HCT116 (cell line): ENCODE data around the gene FURIN. TPM values are rescaled to one million over a fixed set of nuclear protein-coding genes. Genes with fewer than 3 reads are reported as not detected.

Source experiments
- ATAC-seq: fragments of 200-7000 bp; cut with Tn5 transposase; 2 replicates; pipeline ENCODE4 v1.9.1; 2020; ENCODE audit warnings: mild to moderate bottlenecking, moderate library complexity
- BruUV-seq: library from RNA; stranded (reverse); fragments of 400-500 nt; replicated peaks from 2 replicates; lab custom pipeline; 2021; lab: Mats Ljungman, UMichigan
- CTCF ChIA-PET: fragments of 300-600 bp; sonication (Branson Sonifier 250); formaldehyde crosslinking; loops from one replicate; lab custom pipeline; 2021; ENCODE audit warnings: antibody characterized with exemption; lab: Charles Lee
- POLR2A ChIA-PET: fragments of 300-600, 350-600 bp; sonication (Branson Sonifier 250); formaldehyde crosslinking; loops from one replicate; lab custom pipeline; 2021; ENCODE audit warnings: antibody characterized with exemption; lab: Charles Lee
- RAD21 ChIA-PET, 2 experiments: fragments of 300-600 bp; sonication (Branson Sonifier 250); formaldehyde crosslinking; loops; one replicate each; lab custom pipeline; 2023; ENCODE audit warnings: low total read pairs in 2 of 2; ENCODE audit not compliant: uncharacterized antibody in 2 of 2, unreplicated experiment in 2 of 2, low non-redundant PET in 1 of 2; lab: Charles Lee
- DNase-seq: peaks from one replicate; pipeline ENCODE4 v3.0.0-alpha.2; 2010; ENCODE audit warnings: low read depth, low spot score
- H2AFZ ChIP-seq: fragments of 200-600 bp; shearing (Covaris generic), sonication (generic); 2 replicates; pipeline ENCODE4 v1.6.1; 2017; ENCODE audit warnings: low read depth, mixed run types, mixed read lengths, antibody characterized with exemption, low read length; ENCODE audit not compliant: poor library complexity, severe bottlenecking
- H3K27ac ChIP-seq: 2 replicates; pipeline ENCODE4 v1.5.1; 2012; ENCODE audit warnings: low read depth, low read length
- H3K27me3 ChIP-seq: fragments of 200-600 bp; sonication (generic); 2 replicates; pipeline ENCODE4 v1.6.1; 2016; ENCODE audit warnings: mixed run types, low read length, mixed read lengths; ENCODE audit not compliant: insufficient read depth
- H3K36me3 ChIP-seq, 2 experiments: fragments of 200-500 bp in 1 of 2; fragments of 200-600 bp in 1 of 2; sonication (Bioruptor generic) in 1 of 2; sonication (generic) in 1 of 2; 2 replicates each; pipeline versions ENCODE4 v1.5.1 to v1.6.1; 2014 to 2016; ENCODE audit warnings: low read length in 2 of 2, inconsistent platforms in 1 of 2, mixed read lengths in 1 of 2, mixed run types in 1 of 2; ENCODE audit not compliant: insufficient read depth in 2 of 2, control insufficient read depth in 1 of 2
- H3K4me1 ChIP-seq, 2 experiments: fragments of 200-600 bp in 1 of 2; sonication (generic) in 1 of 2; 2 replicates each; pipeline versions ENCODE4 v1.5.1 to v1.6.1; 2012 to 2017; ENCODE audit warnings: low read length in 2 of 2, inconsistent platforms in 1 of 2, mild to moderate bottlenecking in 1 of 2, mixed read lengths in 1 of 2, mixed run types in 1 of 2, moderate library complexity in 1 of 2; ENCODE audit not compliant: insufficient read depth in 2 of 2, control insufficient read depth in 1 of 2
- H3K4me2 ChIP-seq: fragments of 200-600 bp; sonication (generic); 2 replicates; pipeline ENCODE4 v1.6.1; 2017; ENCODE audit warnings: mixed run types, low read length, mixed read lengths
- H3K4me3 ChIP-seq, 2 experiments: fragments of 200-600 bp in 1 of 2; sonication (generic) in 1 of 2; replicated peaks in 1 of 2; 2 replicates each; pipeline ENCODE4 v1.5.1; 2011 to 2016; ENCODE audit warnings: low read length in 2 of 2, control low read depth in 1 of 2, low read depth in 1 of 2, mild to moderate bottlenecking in 1 of 2, mixed read lengths in 1 of 2, mixed run types in 1 of 2
- H3K79me2 ChIP-seq: fragments of 200-600 bp; sonication (generic); 2 replicates; pipeline ENCODE4 v1.6.1; 2017; ENCODE audit warnings: mild to moderate bottlenecking, mixed run types, low read length, moderate library complexity, mixed read lengths; ENCODE audit not compliant: insufficient read depth
- H3K9ac ChIP-seq: fragments of 200-600 bp; sonication (generic); 2 replicates; pipeline ENCODE4 v1.6.1; 2016; ENCODE audit warnings: low read length, mixed read lengths
- H3K9me2 ChIP-seq: fragments of 200-600 bp; sonication (generic), shearing (Covaris generic); 2 replicates; pipeline ENCODE4 v1.6.1; 2017; ENCODE audit warnings: mixed run types, mild to moderate bottlenecking, moderate library complexity; ENCODE audit not compliant: insufficient read depth
- H3K9me3 ChIP-seq, 2 experiments: fragments of 200-500 bp in 1 of 2; fragments of 200-600 bp in 1 of 2; sonication (Bioruptor generic) in 1 of 2; sonication (generic) in 1 of 2; 2 replicates each; pipeline ENCODE4 v1.6.1; 2014 to 2017; ENCODE audit warnings: low read length in 2 of 2, mixed read lengths in 2 of 2, inconsistent platforms in 1 of 2, low read depth in 1 of 2, mild to moderate bottlenecking in 1 of 2, mixed run types in 1 of 2, moderate library complexity in 1 of 2; ENCODE audit not compliant: control insufficient read depth in 1 of 2, insufficient read depth in 1 of 2
- H4K20me1 ChIP-seq: fragments of 200-600 bp; sonication (generic), shearing (Covaris generic); 2 replicates; pipeline ENCODE4 v1.6.1; 2017; ENCODE audit warnings: mixed run types, mild to moderate bottlenecking, moderate library complexity; ENCODE audit not compliant: insufficient read depth
- CBX3 ChIP-seq: IDR thresholded peaks from 2 replicates; pipeline ENCODE4 v1.6.1; 2012; ENCODE audit warnings: low read depth
- EGR1 ChIP-seq: IDR thresholded peaks from 2 replicates; pipeline ENCODE4 v1.6.1; 2012; ENCODE audit warnings: low read depth
- FOSL1 ChIP-seq: IDR thresholded peaks from 2 replicates; pipeline ENCODE4 v1.6.1; 2012; ENCODE audit warnings: low read depth
- POLR2AphosphoS5 ChIP-seq: IDR thresholded peaks from 2 replicates; pipeline ENCODE4 v1.6.1; 2011; ENCODE audit warnings: mild to moderate bottlenecking, low read depth, low read length, moderate library complexity
- RAD21 ChIP-seq: IDR thresholded peaks from 2 replicates; pipeline ENCODE4 v1.6.1; 2012; ENCODE audit warnings: low read depth, mild to moderate bottlenecking
- SIN3A ChIP-seq: IDR thresholded peaks from 2 replicates; pipeline ENCODE4 v1.6.1; 2012; ENCODE audit warnings: low read depth
- SRF ChIP-seq: IDR thresholded peaks from 2 replicates; pipeline ENCODE4 v1.6.1; 2012; ENCODE audit warnings: low read depth
- YY1 ChIP-seq: IDR thresholded peaks from 2 replicates; pipeline ENCODE4 v1.6.1; 2011; ENCODE audit warnings: low read length, low read depth, moderate library complexity, mild to moderate bottlenecking; ENCODE audit not compliant: insufficient replicate concordance; ENCODE audit errors: extremely low read depth
- ZBTB33 ChIP-seq: IDR thresholded peaks from 2 replicates; pipeline ENCODE4 v1.6.1; 2011; ENCODE audit warnings: mild to moderate bottlenecking, low read length, moderate library complexity; ENCODE audit not compliant: insufficient replicate concordance; ENCODE audit errors: extremely low read depth
- ZFX ChIP-seq: fragments of 450-650 bp; IDR thresholded peaks from 2 replicates; pipeline ENCODE4 v1.6.1; 2017
- ZNF274 ChIP-seq: fragments of 200-500 bp; sonication (Bioruptor generic); IDR thresholded peaks from 2 replicates; pipeline ENCODE4 v1.6.1; 2014; ENCODE audit warnings: mild to moderate bottlenecking, low read depth, low read length, inconsistent platforms
- intact Hi-C: fragments of 100-400 bp; cut with micrococcal nuclease; formaldehyde crosslinking; loops from 2 replicates; pipeline ENCODE4 v1.10.0; 2022
- total RNA-seq: library from RNA; stranded (reverse); gene quantifications from one replicate; pipeline ENCODE4 v1.2.1, GENCODE V29; 2021; ENCODE audit not compliant: unreplicated experiment
- TF ChIP-seq, protein P1 (sequence below), 3 experiments: fragments of 200-600 bp in 1 of 3; sonication (generic) in 1 of 3; IDR thresholded peaks in 2 of 3; conservative IDR thresholded peaks in 1 of 3; 2 replicates each; pipeline ENCODE4 v1.5.1; 2012 to 2017; ENCODE audit warnings: low read depth in 2 of 3, low read length in 2 of 3, antibody characterized with exemption in 1 of 3, borderline replicate concordance in 1 of 3, control low read depth in 1 of 3, mild to moderate bottlenecking in 1 of 3, mixed read lengths in 1 of 3, mixed run types in 1 of 3, moderate library complexity in 1 of 3; ENCODE audit not compliant: insufficient read depth in 1 of 3
- TF ChIP-seq, protein P2 (sequence below): IDR thresholded peaks from 2 replicates; pipeline ENCODE4 v1.6.1; 2012
- TF ChIP-seq, protein P3 (sequence below): IDR thresholded peaks from 2 replicates; pipeline ENCODE4 v1.6.1; 2012; ENCODE audit warnings: low read depth

Gene FURIN
- total RNA-seq, 1 experiment from 2014 or later, result 42.0 TPM

- no peak for ATAC-seq
- no peaks in the 10 kb centered on the region for H3K9me2 ChIP-seq
- no peak overlapping the region for H2AFZ ChIP-seq
- intact Hi-C loops, result loop anchor here (5.0 kb wide), 1 partner anchor 146 kb away; the partner anchor contains the start of gene BLM
- no peak for DNase-seq
- H3K9me3 ChIP-seq, result no peaks in the 10 kb centered on the region
- H3K4me3 ChIP-seq, result no peak overlapping the region
- no peaks in the 10 kb centered on the region for H3K27me3 ChIP-seq
- peaks cover 26 to 55% of the 10 kb centered on the region in 2 experiments for H3K4me1 ChIP-seq
- TF ChIP-seq SRF (no peak), RAD21 (no peak), ZNF274 (no peak), YY1 (no peak), ZBTB33 (no peak), SIN3A (no peak), FOSL1 (no peak), EGR1 (no peak), CBX3 (no peak), ZFX (no peak), POLR2AphosphoS5 (no peak)
- TF ChIP-seq, protein P1, sequence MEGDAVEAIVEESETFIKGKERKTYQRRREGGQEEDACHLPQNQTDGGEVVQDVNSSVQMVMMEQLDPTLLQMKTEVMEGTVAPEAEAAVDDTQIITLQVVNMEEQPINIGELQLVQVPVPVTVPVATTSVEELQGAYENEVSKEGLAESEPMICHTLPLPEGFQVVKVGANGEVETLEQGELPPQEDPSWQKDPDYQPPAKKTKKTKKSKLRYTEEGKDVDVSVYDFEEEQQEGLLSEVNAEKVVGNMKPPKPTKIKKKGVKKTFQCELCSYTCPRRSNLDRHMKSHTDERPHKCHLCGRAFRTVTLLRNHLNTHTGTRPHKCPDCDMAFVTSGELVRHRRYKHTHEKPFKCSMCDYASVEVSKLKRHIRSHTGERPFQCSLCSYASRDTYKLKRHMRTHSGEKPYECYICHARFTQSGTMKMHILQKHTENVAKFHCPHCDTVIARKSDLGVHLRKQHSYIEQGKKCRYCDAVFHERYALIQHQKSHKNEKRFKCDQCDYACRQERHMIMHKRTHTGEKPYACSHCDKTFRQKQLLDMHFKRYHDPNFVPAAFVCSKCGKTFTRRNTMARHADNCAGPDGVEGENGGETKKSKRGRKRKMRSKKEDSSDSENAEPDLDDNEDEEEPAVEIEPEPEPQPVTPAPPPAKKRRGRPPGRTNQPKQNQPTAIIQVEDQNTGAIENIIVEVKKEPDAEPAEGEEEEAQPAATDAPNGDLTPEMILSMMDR (IDR thresholded peaks at IDR 0.05 in 2 of 3, conservative IDR thresholded peaks at IDR 0.05 in 1 of 3; ENCODE audit: borderline replicate concordance in 1 of 3, insufficient read depth in 1 of 3, low read depth in 2 of 3, low read length in 2 of 3), result no peak
- TF ChIP-seq, protein P2, sequence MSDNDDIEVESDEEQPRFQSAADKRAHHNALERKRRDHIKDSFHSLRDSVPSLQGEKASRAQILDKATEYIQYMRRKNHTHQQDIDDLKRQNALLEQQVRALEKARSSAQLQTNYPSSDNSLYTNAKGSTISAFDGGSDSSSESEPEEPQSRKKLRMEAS, result no peak
- TF ChIP-seq, protein P3, sequence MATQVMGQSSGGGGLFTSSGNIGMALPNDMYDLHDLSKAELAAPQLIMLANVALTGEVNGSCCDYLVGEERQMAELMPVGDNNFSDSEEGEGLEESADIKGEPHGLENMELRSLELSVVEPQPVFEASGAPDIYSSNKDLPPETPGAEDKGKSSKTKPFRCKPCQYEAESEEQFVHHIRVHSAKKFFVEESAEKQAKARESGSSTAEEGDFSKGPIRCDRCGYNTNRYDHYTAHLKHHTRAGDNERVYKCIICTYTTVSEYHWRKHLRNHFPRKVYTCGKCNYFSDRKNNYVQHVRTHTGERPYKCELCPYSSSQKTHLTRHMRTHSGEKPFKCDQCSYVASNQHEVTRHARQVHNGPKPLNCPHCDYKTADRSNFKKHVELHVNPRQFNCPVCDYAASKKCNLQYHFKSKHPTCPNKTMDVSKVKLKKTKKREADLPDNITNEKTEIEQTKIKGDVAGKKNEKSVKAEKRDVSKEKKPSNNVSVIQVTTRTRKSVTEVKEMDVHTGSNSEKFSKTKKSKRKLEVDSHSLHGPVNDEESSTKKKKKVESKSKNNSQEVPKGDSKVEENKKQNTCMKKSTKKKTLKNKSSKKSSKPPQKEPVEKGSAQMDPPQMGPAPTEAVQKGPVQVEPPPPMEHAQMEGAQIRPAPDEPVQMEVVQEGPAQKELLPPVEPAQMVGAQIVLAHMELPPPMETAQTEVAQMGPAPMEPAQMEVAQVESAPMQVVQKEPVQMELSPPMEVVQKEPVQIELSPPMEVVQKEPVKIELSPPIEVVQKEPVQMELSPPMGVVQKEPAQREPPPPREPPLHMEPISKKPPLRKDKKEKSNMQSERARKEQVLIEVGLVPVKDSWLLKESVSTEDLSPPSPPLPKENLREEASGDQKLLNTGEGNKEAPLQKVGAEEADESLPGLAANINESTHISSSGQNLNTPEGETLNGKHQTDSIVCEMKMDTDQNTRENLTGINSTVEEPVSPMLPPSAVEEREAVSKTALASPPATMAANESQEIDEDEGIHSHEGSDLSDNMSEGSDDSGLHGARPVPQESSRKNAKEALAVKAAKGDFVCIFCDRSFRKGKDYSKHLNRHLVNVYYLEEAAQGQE, result no peak
- H3K4me2 ChIP-seq, result no peak overlapping the region
- ChIA-PET RAD21 (no interaction called here), POLR2A (no interaction called here), CTCF (no interaction called here)
- H3K9ac ChIP-seq, result no peak overlapping the region
- no peak overlapping the region for H3K27ac ChIP-seq
- no peaks in the 10 kb centered on the region for H3K36me3 ChIP-seq
- no peaks in the 10 kb centered on the region for H4K20me1 ChIP-seq
- BruUV-seq, result no TSS peak
- no peaks in the 10 kb centered on the region for H3K79me2 ChIP-seq
Observed at GRCh38 chr15:90862964-90863778, 5.2 kb upstream of the FURIN start.
